Right lobe of liver (tissue), 6 donors: Measurements from ENCODE around the gene JAG1. TPM values are rescaled to one million over a fixed set of nuclear protein-coding genes. Genes with fewer than 3 reads are reported as not detected.
A peak's percentile ranks its signal among the peaks of the same experiment; 100 is the strongest.

ENCODE experiments used
- ATAC-seq, 4 donors: fragments of 200-7000 bp; cut with Tn5 transposase; one replicate each; pipeline ENCODE4 v1.9.1; 2020; ENCODE audit warnings: mild to moderate bottlenecking in 4 of 4, moderate library complexity in 4 of 4
- DNase-seq, 3 donors: peaks; one replicate each; pipeline ENCODE4 v3.0.0-alpha.2; 2020
- H3K27ac ChIP-seq, 3 donors: fragments of 200-600 bp; one replicate each; pipeline ENCODE4 v1.8.0; 2022
- H3K27me3 ChIP-seq, 2 donors: fragments of 200-600 bp; one replicate each; pipeline ENCODE4 v1.8.0; 2022
- H3K36me3 ChIP-seq, 4 donors: fragments of 200-600 bp; sonication (generic) in 1 of 4; one replicate each; pipeline versions ENCODE4 v1.5.1 to v1.8.0; 2017 to 2022; ENCODE audit warnings: control low read depth in 1 of 4
- H3K4me1 ChIP-seq, 4 donors: fragments of 200-600 bp; sonication (generic) in 1 of 4; one replicate each; pipeline versions ENCODE4 v1.5.1 to v1.8.0; 2017 to 2022; ENCODE audit warnings: control low read depth in 1 of 4
- H3K4me3 ChIP-seq, 3 donors: fragments of 200-600 bp; one replicate each; pipeline ENCODE4 v1.8.0; 2022
- H3K9me3 ChIP-seq, 4 donors: fragments of 200-600 bp; sonication (generic) in 1 of 4; one replicate each; pipeline versions ENCODE4 v1.5.1 to v1.8.0; 2017 to 2022; ENCODE audit warnings: control low read depth in 1 of 4
- POLR2A ChIP-seq: fragments of 450-650 bp; IDR thresholded peaks from one replicate; pipeline ENCODE4 v1.6.1; 2017; ENCODE audit warnings: antibody characterized with exemption, mild to moderate bottlenecking
- WGBS: methylation state at CpG from one replicate; pipeline ENCODE4 v1.1.6; 2018; ENCODE audit warnings: low coverage, low lambda C conversion rate; ENCODE audit not compliant: insufficient coverage; ENCODE audit errors: missing lambda C conversion rate; 5-methylcytosine and 5-hydroxymethylcytosine counted together
- intact Hi-C, 2 donors: fragments of 100-400 bp; cut with DNase I; formaldehyde crosslinking; loops; one replicate each; pipeline versions ENCODE4 v1.11.2 to v1.14.1; 2022
- total RNA-seq, 6 experiments: library from RNA; depleted of rRNA in 2 of 6; stranded (reverse); fragments of >200 nt in 2 of 6; fragmentation: NEBNext Ultra II Directional in 3 of 6; extraction: Animal tissue kit (Norgen Biotek cat#: 25700) in 3 of 6; gene quantifications; one replicate each; pipeline versions ENCODE4 v1.1.0 to v1.2.4, GENCODE V29; 2016 to 2023
- TF ChIP-seq, protein P1 (sequence below), 4 donors: fragments of 200-600 bp in 3 of 4; fragments of 450-650 bp in 1 of 4; IDR thresholded peaks; one replicate each; pipeline versions ENCODE4 v1.5.1 to v1.8.0; 2016 to 2022; ENCODE audit warnings: antibody characterized with exemption in 4 of 4, mild to moderate bottlenecking in 2 of 4
- donor health status: DM: no; HTN: yes; CAD: no.
- donor health status: DM: no; HTN: no; CAD: no.
- donor health status: DM: no; HTN: no; CAD: no.
- donor health status: DM: no; HTN: yes; CAD: no.
- donor health status: DM: no; HTN: yes; CAD: no.

The JAG1 gene
- total RNA-seq, 6 experiments from 2014 or later, result 3.1 to 8.5 (median 6.7) TPM

GRCh38 chr20:10714236-10714975 is 40.6 kb upstream of the JAG1 start:
- TF ChIP-seq, protein P1, sequence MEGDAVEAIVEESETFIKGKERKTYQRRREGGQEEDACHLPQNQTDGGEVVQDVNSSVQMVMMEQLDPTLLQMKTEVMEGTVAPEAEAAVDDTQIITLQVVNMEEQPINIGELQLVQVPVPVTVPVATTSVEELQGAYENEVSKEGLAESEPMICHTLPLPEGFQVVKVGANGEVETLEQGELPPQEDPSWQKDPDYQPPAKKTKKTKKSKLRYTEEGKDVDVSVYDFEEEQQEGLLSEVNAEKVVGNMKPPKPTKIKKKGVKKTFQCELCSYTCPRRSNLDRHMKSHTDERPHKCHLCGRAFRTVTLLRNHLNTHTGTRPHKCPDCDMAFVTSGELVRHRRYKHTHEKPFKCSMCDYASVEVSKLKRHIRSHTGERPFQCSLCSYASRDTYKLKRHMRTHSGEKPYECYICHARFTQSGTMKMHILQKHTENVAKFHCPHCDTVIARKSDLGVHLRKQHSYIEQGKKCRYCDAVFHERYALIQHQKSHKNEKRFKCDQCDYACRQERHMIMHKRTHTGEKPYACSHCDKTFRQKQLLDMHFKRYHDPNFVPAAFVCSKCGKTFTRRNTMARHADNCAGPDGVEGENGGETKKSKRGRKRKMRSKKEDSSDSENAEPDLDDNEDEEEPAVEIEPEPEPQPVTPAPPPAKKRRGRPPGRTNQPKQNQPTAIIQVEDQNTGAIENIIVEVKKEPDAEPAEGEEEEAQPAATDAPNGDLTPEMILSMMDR (IDR thresholded peaks at IDR 0.05), result no peak
- TF ChIP-seq POLR2A, result no peak
- Histone ChIP-seq H3K36me3 (no peaks in the 10 kb centered on the region), H3K9me3 (no peaks in the 10 kb centered on the region), H3K27me3 (no peaks in the 10 kb centered on the region), H3K4me1 (peaks cover 0 to 31% (median 9%) of the 10 kb centered on the region in 4 donors), H3K4me3 (no peak overlapping the region), H3K27ac (no peak overlapping the region)
- ATAC-seq (no peak), DNase-seq (no peak)
- intact Hi-C loops, result no loop called here

GRCh38 chr20:10713161-10713560 is 39.4 kb upstream of the JAG1 start:
- ATAC-seq (no peak), DNase-seq (no peak)
- Histone ChIP-seq H3K36me3 (no peaks in the 10 kb centered on the region), H3K27ac (no peak overlapping the region), H3K4me1 (peaks cover 0 to 44% (median 18%) of the 10 kb centered on the region in 4 donors), H3K27me3 (no peaks in the 10 kb centered on the region), H3K9me3 (no peaks in the 10 kb centered on the region), H3K4me3 (no peak overlapping the region)
- intact Hi-C loops, result no loop called here
- WGBS, result 46% methylated on average over 2 of the region's 2 CpGs
- TF ChIP-seq, protein P1 (IDR thresholded peaks at IDR 0.05), result no peak
- TF ChIP-seq POLR2A, result no peak

GRCh38 chr20:10711903-10712451 is 38.2 kb upstream of the JAG1 start:
- no peak for ATAC-seq
- H3K4me3 ChIP-seq, result peak overlapping the region; percentile 22 to 41 (median 36)
- no peak for TF ChIP-seq POLR2A
- TF ChIP-seq, protein P1 (IDR thresholded peaks at IDR 0.05), result no peak
- no peak for DNase-seq
- H3K4me1 ChIP-seq, result peaks cover 0 to 49% (median 22%) of the 10 kb centered on the region in 4 donors
- no peaks in the 10 kb centered on the region for H3K36me3 ChIP-seq
- no peaks in the 10 kb centered on the region for H3K27me3 ChIP-seq
- WGBS, result 43% methylated on average over 5 of the region's 5 CpGs
- H3K9me3 ChIP-seq, result no peaks in the 10 kb centered on the region
- peak overlapping the region; percentile 46 to 70 (median 67) for H3K27ac ChIP-seq
- intact Hi-C loops, result no loop called here

- peak; percentile 89 for TF ChIP-seq POLR2A
- TF ChIP-seq, protein P1 (IDR thresholded peaks at IDR 0.05), result no peak
- Histone ChIP-seq H3K27ac (peak overlapping the region; percentile 46 to 70 (median 67)), H3K4me3 (peak overlapping the region; percentile 22 to 41 (median 36)), H3K27me3 (no peaks in the 10 kb centered on the region), H3K36me3 (no peaks in the 10 kb centered on the region), H3K4me1 (peaks cover 0 to 43% (median 22%) of the 10 kb centered on the region in 4 donors), H3K9me3 (no peaks in the 10 kb centered on the region)
- DNase-seq, result peak in 1 of 3 donors; percentile 55
- WGBS, result 31% methylated on average over 6 of the region's 6 CpGs
- ATAC-seq, result peak; percentile 83 to 91 (median 89)
- intact Hi-C loops, result no loop called here
These were observed 37.4 kb upstream of the JAG1 start for GRCh38 chr20:10710991-10711775.
